Mesothelial cell of epicardium (in vitro differentiated cells): ENCODE data around the gene POSTN. TPM values are rescaled to one million over a fixed set of nuclear protein-coding genes. Genes with fewer than 3 reads are reported as not detected.
A peak's percentile ranks its signal among the peaks of the same experiment; 100 is the strongest.

ENCODE experiments used
- DNase-seq, 2 experiments: peaks; one replicate each; pipeline ENCODE4 v3.0.0; 2021; ENCODE audit warnings: low spot score in 2 of 2; ENCODE audit not compliant: unreplicated experiment in 2 of 2
- H3K27ac Mint-ChIP-seq: 2 replicates; pipeline ENCODE4 v1.8.0; 2021; ENCODE audit warnings: mixed read lengths
- H3K27me3 Mint-ChIP-seq: 2 replicates; pipeline ENCODE4 v1.8.0; 2021; ENCODE audit warnings: low read depth, mixed read lengths
- H3K36me3 Mint-ChIP-seq: 2 replicates; pipeline ENCODE4 v1.8.0; 2021; ENCODE audit warnings: mixed read lengths
- H3K4me1 Mint-ChIP-seq: 2 replicates; pipeline ENCODE4 v1.8.0; 2021; ENCODE audit warnings: mixed read lengths
- H3K4me3 Mint-ChIP-seq: 2 replicates; pipeline ENCODE4 v1.8.0; 2021; ENCODE audit warnings: mild to moderate bottlenecking, moderate library complexity, mixed read lengths
- H3K9me3 Mint-ChIP-seq: 2 replicates; pipeline ENCODE4 v1.8.0; 2021; ENCODE audit warnings: mixed read lengths
- CTCF ChIP-seq: fragments of 200-600 bp; sonication (generic); IDR thresholded peaks from one replicate; pipeline ENCODE4 v1.5.0; 2021; ENCODE audit warnings: antibody characterized with exemption; ENCODE audit not compliant: unreplicated experiment
- total RNA-seq: library from RNA; stranded (reverse); gene quantifications from 3 replicates; pipeline ENCODE4 v1.2.1, GENCODE V29; 2021

Gene POSTN
- total RNA-seq, 1 donor from 2014 or later, result 451 TPM

- no peak overlapping the region for H3K4me3 Mint-ChIP-seq
- peaks cover 57% of the 10 kb centered on the region for H3K4me1 Mint-ChIP-seq
- TF ChIP-seq CTCF, result no peak
- peaks cover 1% of the 10 kb centered on the region for H3K36me3 Mint-ChIP-seq
- peaks cover 9% of the 10 kb centered on the region for H3K9me3 Mint-ChIP-seq
- H3K27ac Mint-ChIP-seq, result peak overlapping the region; percentile 77
- no peaks in the 10 kb centered on the region for H3K27me3 Mint-ChIP-seq
- no peak for DNase-seq
Measured at GRCh38 chr13:37617173-37617572, 18.6 kb upstream of the POSTN start.

- peaks cover 9% of the 10 kb centered on the region for H3K9me3 Mint-ChIP-seq
- H3K4me1 Mint-ChIP-seq, result peaks cover 60% of the 10 kb centered on the region
- no peaks in the 10 kb centered on the region for H3K27me3 Mint-ChIP-seq
- no peak for TF ChIP-seq CTCF
- H3K36me3 Mint-ChIP-seq, result peaks cover 1% of the 10 kb centered on the region
- H3K27ac Mint-ChIP-seq, result peak overlapping the region; percentile 65
- no peak overlapping the region for H3K4me3 Mint-ChIP-seq
- no peak for DNase-seq
Measured at GRCh38 chr13:37616131-37616530, 17.6 kb upstream of the POSTN start.

- H3K27me3 Mint-ChIP-seq, result no peaks in the 10 kb centered on the region
- peaks cover 61% of the 10 kb centered on the region for H3K4me1 Mint-ChIP-seq
- no peak overlapping the region for H3K4me3 Mint-ChIP-seq
- DNase-seq, result no peak
- H3K36me3 Mint-ChIP-seq, result no peaks in the 10 kb centered on the region
- H3K9me3 Mint-ChIP-seq, result peaks cover 4% of the 10 kb centered on the region
- H3K27ac Mint-ChIP-seq, result no peak overlapping the region
- TF ChIP-seq CTCF, result no peak
Measured at GRCh38 chr13:37615276-37615675, 16.7 kb upstream of the POSTN start.

GRCh38 chr13:37613638-37614037 lies 15.1 kb upstream of the POSTN start:
- Mint-ChIP-seq H3K27ac (peak overlapping the region; percentile 62), H3K9me3 (no peaks in the 10 kb centered on the region), H3K27me3 (no peaks in the 10 kb centered on the region), H3K4me1 (peaks cover 68% of the 10 kb centered on the region), H3K4me3 (no peak overlapping the region), H3K36me3 (no peaks in the 10 kb centered on the region)
- no peak for TF ChIP-seq CTCF
- no peak for DNase-seq

GRCh38 chr13:37613236-37613635 lies 14.7 kb upstream of the POSTN start:
- Mint-ChIP-seq H3K27ac (peak overlapping the region; percentile 62), H3K36me3 (no peaks in the 10 kb centered on the region), H3K27me3 (no peaks in the 10 kb centered on the region), H3K4me1 (peaks cover 65% of the 10 kb centered on the region), H3K4me3 (no peak overlapping the region), H3K9me3 (no peaks in the 10 kb centered on the region)
- no peak for DNase-seq
- no peak for TF ChIP-seq CTCF

GRCh38 chr13:37608750-37609339 lies 10.3 kb upstream of the POSTN start:
- peak overlapping the region; percentile 44 for H3K27ac Mint-ChIP-seq

More at GRCh38 chr13:37608750-37609339, 10.3 kb upstream of the POSTN start:
- H3K4me3 Mint-ChIP-seq, result no peak overlapping the region
- DNase-seq, result no peak
- peaks cover 43% of the 10 kb centered on the region for H3K4me1 Mint-ChIP-seq
- H3K27me3 Mint-ChIP-seq, result no peaks in the 10 kb centered on the region
- peak; percentile 60 for TF ChIP-seq CTCF
- H3K9me3 Mint-ChIP-seq, result peaks cover 7% of the 10 kb centered on the region
- peaks cover 3% of the 10 kb centered on the region for H3K36me3 Mint-ChIP-seq
